ENCODE measurements around the gene TMED10.

DNA sequence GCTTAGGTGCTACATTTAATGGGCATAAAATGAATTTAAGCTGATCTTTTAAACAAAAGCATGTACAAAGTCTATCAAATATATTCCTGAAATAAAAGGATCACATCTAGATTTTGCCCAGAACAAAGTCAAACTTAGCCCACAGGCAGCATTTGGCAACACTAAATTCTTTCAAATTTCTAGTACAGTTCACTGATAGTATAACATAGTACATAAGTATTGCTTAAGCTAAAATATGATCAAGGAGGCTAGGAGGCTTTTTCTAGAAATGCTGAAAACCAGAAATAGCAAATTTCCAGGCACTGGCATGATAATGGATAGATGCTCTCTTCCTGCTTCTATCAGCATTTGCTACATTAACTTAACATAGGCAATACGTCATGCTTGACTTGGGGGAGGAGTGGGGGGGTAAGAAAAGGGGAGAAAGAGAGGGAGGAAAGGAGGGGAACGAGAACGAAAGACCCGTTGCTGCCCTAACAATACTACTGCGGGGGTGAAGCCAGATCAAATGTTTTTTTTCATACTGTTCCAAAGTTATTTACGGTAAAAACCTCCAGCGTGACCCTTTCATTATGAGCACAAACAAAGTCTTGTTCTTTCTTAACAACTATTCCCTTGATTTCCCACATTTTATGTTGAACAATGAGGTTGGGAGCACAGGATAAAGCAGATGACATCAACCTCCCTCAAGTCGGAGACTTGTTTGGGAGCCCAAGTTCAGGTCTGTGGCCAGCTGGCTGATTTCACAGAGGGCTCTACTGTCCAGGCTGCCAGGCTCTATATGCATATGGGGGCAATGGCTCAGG lies 10.6 kb downstream of the TMED10 start:
- TF ChIP-seq POLR2A (IDR thresholded peaks at IDR 0.05; ENCODE audit: low read length) (no peak), GATA1 (IDR thresholded peaks at IDR 0.05; ENCODE audit: low read depth, low read length) (no peak)

All from erythroblast (primary cell).